Prostate gland (tissue), 2 donors: ENCODE measurements around the gene FOXJ1. TPM values are rescaled to one million over a fixed set of nuclear protein-coding genes. Genes with fewer than 3 reads are reported as not detected.

Experiments used
- DNase-seq: peaks from one replicate; pipeline ENCODE4 v3.0.0-alpha.2; 2019; ENCODE audit warnings: low spot score
- H3K27ac ChIP-seq, 2 donors: fragments of 200-600 bp; sonication (generic); 2 replicates each; pipeline ENCODE4 v1.5.1; 2017 to 2019
- H3K27me3 ChIP-seq: fragments of 200-600 bp; sonication (generic); replicated peaks from 2 replicates; pipeline ENCODE4 v1.5.1; 2019; ENCODE audit not compliant: insufficient read depth
- H3K36me3 ChIP-seq, 2 donors: fragments of 200-600 bp; sonication (generic); 1 replicate in 1 of 2; 2 replicates in 1 of 2; pipeline versions ENCODE4 v1.5.1 to v1.8.1; 2017 to 2019
- H3K4me1 ChIP-seq: fragments of 200-600 bp; sonication (generic); replicated peaks from 2 replicates; pipeline ENCODE4 v1.5.1; 2019
- H3K4me3 ChIP-seq, 2 donors: fragments of 200-600 bp; sonication (generic); 2 replicates each; pipeline ENCODE4 v1.5.1; 2017 to 2019
- H3K9me3 ChIP-seq: fragments of 200-600 bp; sonication (generic); 2 replicates; pipeline ENCODE4 v1.5.1; 2017
- POLR2A ChIP-seq: fragments of 450-650 bp; IDR thresholded peaks from one replicate; pipeline ENCODE4 v1.6.1; 2016; ENCODE audit warnings: antibody characterized with exemption, mild to moderate bottlenecking
- POLR2AphosphoS5 ChIP-seq: sonication (generic); formaldehyde crosslinking; IDR thresholded peaks from one replicate; pipeline ENCODE4 v1.6.1; 2017; ENCODE audit warnings: antibody characterized with exemption
- WGBS: methylation state at CpG from one replicate; pipeline ENCODE4 v1.1.5; 2018; 5-methylcytosine and 5-hydroxymethylcytosine counted together
- intact Hi-C: fragments of 100-400 bp; cut with DNase I; formaldehyde crosslinking; loops from one replicate; pipeline ENCODE4 v1.14.2; 2022
- total RNA-seq, 2 donors: library from RNA; depleted of rRNA; stranded (reverse); fragments of >200 nt; gene quantifications; one replicate each; pipeline ENCODE4 v1.1.0, GENCODE V29; 2016
- TF ChIP-seq, protein P1 (sequence below), 4 experiments: fragments of 200-600 bp in 2 of 4; fragments of 450-650 bp in 2 of 4; sonication (generic) in 2 of 4; IDR thresholded peaks; 1 replicate in 3 of 4; 2 replicates in 1 of 4; pipeline ENCODE4 v1.5.1; 2016 to 2019; ENCODE audit warnings: antibody characterized with exemption in 4 of 4, mild to moderate bottlenecking in 2 of 4, moderate library complexity in 2 of 4

The FOXJ1 gene
- total RNA-seq, 2 donors from 2014 or later: 0.55 to 11.2 TPM

DNA sequence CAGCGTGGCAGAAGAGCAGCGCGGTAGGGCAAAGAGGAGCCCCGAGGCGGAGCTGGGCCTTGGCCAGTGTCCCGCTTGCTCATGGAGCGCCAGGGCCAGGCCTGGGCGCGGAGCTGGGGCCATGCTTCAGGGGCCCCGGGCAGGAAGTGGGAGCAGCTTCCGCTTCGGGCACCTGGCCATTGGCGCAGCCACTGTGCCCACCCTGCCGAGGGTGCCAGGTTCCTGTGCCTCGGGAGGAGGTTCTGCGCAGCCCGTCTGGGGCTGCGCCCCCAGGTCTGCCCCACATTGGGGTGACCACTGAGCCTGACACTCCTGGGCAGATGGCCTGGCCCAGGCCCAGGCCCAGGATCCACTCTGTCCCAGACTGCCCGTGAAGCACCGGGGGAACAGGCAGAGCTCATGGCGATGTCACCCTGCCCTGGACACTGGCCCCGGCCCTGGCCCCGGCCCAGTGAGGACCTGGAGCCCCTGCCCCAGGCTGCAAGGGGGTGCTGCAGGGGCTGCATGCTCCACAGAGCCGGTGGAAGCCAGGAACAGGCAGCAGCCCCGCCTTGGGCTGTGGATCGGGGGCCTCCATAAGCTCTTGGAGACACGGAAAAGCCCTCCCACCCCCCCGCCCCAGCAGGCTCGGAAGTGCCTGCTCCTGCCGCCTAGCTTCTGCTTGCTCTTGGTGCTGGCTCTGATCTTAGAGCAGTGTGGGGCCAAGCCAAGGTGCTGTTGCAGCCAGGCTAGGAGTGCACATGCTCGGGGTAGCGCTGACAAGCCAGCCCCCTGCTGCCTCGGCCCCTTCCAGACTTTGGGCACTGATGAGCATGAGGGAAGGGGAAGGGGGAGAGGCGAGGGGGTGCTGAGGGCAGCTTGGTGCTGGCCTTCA lies 35.9 kb upstream of the FOXJ1 start:
- WGBS: 85% methylated on average over 27 of the region's 34 CpGs
- intact Hi-C loops: no loop called here
- no peak for TF ChIP-seq POLR2AphosphoS5
- TF ChIP-seq, protein P1, sequence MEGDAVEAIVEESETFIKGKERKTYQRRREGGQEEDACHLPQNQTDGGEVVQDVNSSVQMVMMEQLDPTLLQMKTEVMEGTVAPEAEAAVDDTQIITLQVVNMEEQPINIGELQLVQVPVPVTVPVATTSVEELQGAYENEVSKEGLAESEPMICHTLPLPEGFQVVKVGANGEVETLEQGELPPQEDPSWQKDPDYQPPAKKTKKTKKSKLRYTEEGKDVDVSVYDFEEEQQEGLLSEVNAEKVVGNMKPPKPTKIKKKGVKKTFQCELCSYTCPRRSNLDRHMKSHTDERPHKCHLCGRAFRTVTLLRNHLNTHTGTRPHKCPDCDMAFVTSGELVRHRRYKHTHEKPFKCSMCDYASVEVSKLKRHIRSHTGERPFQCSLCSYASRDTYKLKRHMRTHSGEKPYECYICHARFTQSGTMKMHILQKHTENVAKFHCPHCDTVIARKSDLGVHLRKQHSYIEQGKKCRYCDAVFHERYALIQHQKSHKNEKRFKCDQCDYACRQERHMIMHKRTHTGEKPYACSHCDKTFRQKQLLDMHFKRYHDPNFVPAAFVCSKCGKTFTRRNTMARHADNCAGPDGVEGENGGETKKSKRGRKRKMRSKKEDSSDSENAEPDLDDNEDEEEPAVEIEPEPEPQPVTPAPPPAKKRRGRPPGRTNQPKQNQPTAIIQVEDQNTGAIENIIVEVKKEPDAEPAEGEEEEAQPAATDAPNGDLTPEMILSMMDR (IDR thresholded peaks at IDR 0.05): no peak
- TF ChIP-seq POLR2A: no peak
- Histone ChIP-seq H3K9me3 (no peaks in the 10 kb centered on the region), H3K36me3 (no peaks in the 10 kb centered on the region), H3K4me3 (no peak overlapping the region), H3K27me3 (no peaks in the 10 kb centered on the region), H3K27ac (no peak overlapping the region), H3K4me1 (no peaks in the 10 kb centered on the region)
- DNase-seq: no peak

DNA sequence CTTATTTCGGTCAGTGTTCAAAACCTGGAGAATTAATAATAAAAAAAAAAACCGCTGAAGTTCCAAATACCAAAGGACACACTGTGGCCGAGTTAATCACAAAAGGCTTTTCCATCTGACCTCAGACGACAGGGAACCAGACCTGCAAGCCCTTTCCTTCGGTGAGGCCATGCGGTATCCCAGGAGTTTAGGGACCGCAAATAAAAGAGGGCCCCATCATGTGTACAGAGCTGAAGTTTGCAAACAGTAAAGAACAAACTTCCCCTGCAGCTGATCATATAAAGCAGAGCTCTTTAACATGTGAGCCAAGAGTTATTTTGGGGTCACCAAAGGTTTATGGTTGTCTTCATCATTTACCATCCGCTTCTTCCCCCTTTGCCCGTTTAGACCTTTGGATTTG lies 33.0 kb upstream of the FOXJ1 start:
- DNase-seq: peak; percentile 65
- Histone ChIP-seq H3K4me3 (no peak overlapping the region), H3K4me1 (no peaks in the 10 kb centered on the region), H3K27me3 (no peaks in the 10 kb centered on the region), H3K27ac (peak overlapping the region; percentile 52 to 71), H3K9me3 (no peaks in the 10 kb centered on the region), H3K36me3 (no peaks in the 10 kb centered on the region)
- intact Hi-C loops: no loop called here
- TF ChIP-seq POLR2AphosphoS5 (peak; percentile 84), POLR2A (no peak)
- TF ChIP-seq, protein P1 (IDR thresholded peaks at IDR 0.05): no peak
- 47% methylated on average over 9 of the region's 9 CpGs for WGBS

DNA sequence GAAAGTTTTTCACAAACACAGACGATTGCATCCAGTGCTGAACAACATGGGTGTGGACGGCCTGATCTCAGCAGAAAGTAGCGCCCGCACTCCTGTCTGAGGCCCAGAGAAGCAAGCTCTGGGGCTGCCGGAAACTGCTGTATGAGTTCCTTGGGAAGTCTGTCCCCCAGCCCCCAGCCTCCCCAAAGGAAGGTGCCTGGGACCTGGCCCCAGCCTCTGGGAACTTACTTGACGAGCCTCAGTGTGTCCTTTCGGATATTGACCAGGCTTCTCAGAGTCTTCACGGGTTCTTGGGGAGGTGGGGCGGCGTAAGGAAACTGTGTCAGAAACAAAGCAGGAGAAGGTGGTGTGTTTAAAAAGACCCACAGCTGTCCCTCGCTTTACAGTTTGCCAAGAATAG lies 32.4 kb upstream of the FOXJ1 start:
- H3K4me1 ChIP-seq: no peaks in the 10 kb centered on the region
- 86% methylated on average over 11 of the region's 11 CpGs for WGBS
- intact Hi-C loops: no loop called here
- H3K27ac ChIP-seq: peak overlapping the region; percentile 52 to 71
- H3K9me3 ChIP-seq: no peaks in the 10 kb centered on the region
- no peaks in the 10 kb centered on the region for H3K27me3 ChIP-seq
- H3K4me3 ChIP-seq: no peak overlapping the region
- no peak for DNase-seq
- no peaks in the 10 kb centered on the region for H3K36me3 ChIP-seq
- TF ChIP-seq POLR2A: no peak
- TF ChIP-seq POLR2AphosphoS5: no peak
- TF ChIP-seq, protein P1 (IDR thresholded peaks at IDR 0.05): no peak

DNA sequence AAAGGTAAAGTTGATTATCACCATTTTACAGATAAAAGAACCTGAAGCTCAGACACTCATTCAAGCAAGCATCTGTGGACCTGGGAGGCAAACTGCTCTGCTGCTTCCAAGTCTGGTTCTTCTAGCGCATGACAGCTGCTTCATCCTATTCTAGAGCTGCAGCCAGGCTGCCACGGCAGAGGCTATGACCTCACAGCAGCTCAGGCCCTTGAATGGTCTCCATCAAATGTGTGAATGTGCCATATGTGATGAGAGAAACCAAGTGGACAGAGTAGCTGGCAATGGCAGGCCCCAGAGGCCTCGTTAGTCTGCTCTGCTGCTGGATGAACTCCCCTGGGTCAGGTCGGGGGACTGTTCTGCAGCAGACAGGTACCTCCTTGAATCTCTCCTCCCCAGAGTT lies 30.7 kb upstream of the FOXJ1 start:
- H3K36me3 ChIP-seq: no peaks in the 10 kb centered on the region
- H3K27ac ChIP-seq: no peak overlapping the region
- H3K4me1 ChIP-seq: no peaks in the 10 kb centered on the region
- DNase-seq: no peak
- intact Hi-C loops: no loop called here
- H3K9me3 ChIP-seq: no peaks in the 10 kb centered on the region
- TF ChIP-seq POLR2A (no peak), POLR2AphosphoS5 (no peak)
- TF ChIP-seq, protein P1 (IDR thresholded peaks at IDR 0.05): no peak
- WGBS: 88% methylated on average over 4 of the region's 4 CpGs
- no peaks in the 10 kb centered on the region for H3K27me3 ChIP-seq
- H3K4me3 ChIP-seq: no peak overlapping the region

DNA sequence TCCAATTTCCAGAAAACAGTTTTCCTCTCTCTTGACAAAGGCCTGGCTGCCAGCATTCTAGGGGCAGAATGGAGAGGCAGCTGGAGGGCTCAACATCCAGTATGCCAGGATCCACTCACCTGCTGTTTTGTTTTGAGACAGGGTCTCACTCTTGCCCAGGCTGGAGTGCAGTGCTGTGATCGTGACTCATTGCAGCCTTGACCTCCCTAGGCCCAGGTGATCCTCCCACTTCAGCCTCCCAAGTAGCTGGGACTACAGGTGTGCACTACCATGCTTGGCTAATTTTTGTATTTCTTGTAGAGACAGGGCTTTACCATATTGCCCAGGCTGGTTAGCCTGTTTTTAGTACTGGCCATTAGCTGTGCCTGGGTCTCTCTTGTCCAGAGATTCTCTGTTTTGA lies 29.1 kb upstream of the FOXJ1 start:
- TF ChIP-seq POLR2A (no peak), POLR2AphosphoS5 (no peak)
- TF ChIP-seq, protein P1 (IDR thresholded peaks at IDR 0.05): no peak
- Histone ChIP-seq H3K27ac (no peak overlapping the region), H3K36me3 (no peaks in the 10 kb centered on the region), H3K9me3 (no peaks in the 10 kb centered on the region), H3K27me3 (no peaks in the 10 kb centered on the region), H3K4me1 (no peaks in the 10 kb centered on the region), H3K4me3 (no peak overlapping the region)
- 100% methylated on average over 1 of the region's 1 CpG for WGBS
- DNase-seq: no peak
- intact Hi-C loops: no loop called here
